WTC11 (cell line): Measurements from ENCODE around the gene COX4I1. TPM values are rescaled to one million over a fixed set of nuclear protein-coding genes. Genes with fewer than 3 reads are reported as not detected.

ENCODE experiments used
- ATAC-seq: fragments of 200-7000 bp; cut with Tn5 transposase; 2 replicates; pipeline ENCODE4 v1.10.0; 2021; ENCODE audit warnings: mild to moderate bottlenecking, moderate library complexity
- CTCF ChIA-PET: fragments of 300-600 bp; sonication (Branson Sonifier 250); formaldehyde crosslinking; loops from one replicate; lab custom pipeline; 2021; ENCODE audit warnings: antibody characterized with exemption; lab: Charles Lee
- POLR2A ChIA-PET: fragments of 350-600 bp; sonication (Branson Sonifier 250); formaldehyde crosslinking; loops from one replicate; lab custom pipeline; 2021; ENCODE audit warnings: antibody characterized with exemption; lab: Charles Lee
- DNase-seq: peaks from one replicate; pipeline ENCODE4 v3.0.0; 2021; ENCODE audit warnings: low spot score
- H3K27ac Mint-ChIP-seq: 2 replicates; pipeline ENCODE4 v1.8.0; 2021; ENCODE audit warnings: mixed read lengths
- H3K27me3 Mint-ChIP-seq: 2 replicates; pipeline ENCODE4 v1.8.0; 2021; ENCODE audit warnings: low read depth, mild to moderate bottlenecking, moderate library complexity, mixed read lengths
- H3K36me3 Mint-ChIP-seq: 2 replicates; pipeline ENCODE4 v1.8.0; 2021; ENCODE audit warnings: mixed read lengths
- H3K4me1 Mint-ChIP-seq: 2 replicates; pipeline ENCODE4 v1.8.0; 2022; ENCODE audit warnings: mixed read lengths
- H3K4me3 Mint-ChIP-seq: 2 replicates; pipeline ENCODE4 v1.8.0; 2021; ENCODE audit warnings: mild to moderate bottlenecking, moderate library complexity, mixed read lengths
- H3K9me3 Mint-ChIP-seq: 2 replicates; pipeline ENCODE4 v1.8.0; 2021; ENCODE audit warnings: mixed read lengths
- ARID4B ChIP-seq: sonication (generic); formaldehyde crosslinking; IDR thresholded peaks from 2 replicates; pipeline ENCODE4 v1.8.0; 2023; ENCODE audit warnings: missing genetic modification reagents, mild to moderate bottlenecking, borderline replicate concordance
- ATF6 ChIP-seq: sonication (generic); formaldehyde crosslinking; IDR thresholded peaks from 2 replicates; pipeline ENCODE4 v1.8.1; 2023; ENCODE audit warnings: mild to moderate bottlenecking, missing genetic modification reagents
- CBFB ChIP-seq: sonication (generic); formaldehyde crosslinking; IDR thresholded peaks from 2 replicates; pipeline ENCODE4 v1.8.1; 2022; ENCODE audit warnings: mild to moderate bottlenecking, low read depth, missing genetic modification reagents
- CTCF ChIP-seq: fragments of 200-600 bp; IDR thresholded peaks from 2 replicates; pipeline ENCODE4 v1.8.0; 2022; ENCODE audit warnings: antibody characterized with exemption
- E2F4 ChIP-seq: sonication (generic); formaldehyde crosslinking; IDR thresholded peaks from 2 replicates; pipeline ENCODE4 v1.8.1; 2022; ENCODE audit warnings: low read depth, mild to moderate bottlenecking, moderate library complexity, missing genetic modification reagents, borderline replicate concordance
- EMX1 ChIP-seq: fragments of 250-450 bp; sonication (Bioruptor Pico); IDR thresholded peaks from 2 replicates; pipeline ENCODE4 v1.8.0; 2021; ENCODE audit warnings: mild to moderate bottlenecking
- FOXP4 ChIP-seq: sonication (generic); formaldehyde crosslinking; IDR thresholded peaks from 2 replicates; pipeline ENCODE4 v1.8.0; 2022; ENCODE audit warnings: mild to moderate bottlenecking, missing genetic modification reagents
- MAX ChIP-seq: sonication (generic); formaldehyde crosslinking; IDR thresholded peaks from 2 replicates; pipeline ENCODE4 v1.8.0; 2022; ENCODE audit warnings: mild to moderate bottlenecking, missing genetic modification reagents
- MLX ChIP-seq: sonication (generic); formaldehyde crosslinking; IDR thresholded peaks from 2 replicates; pipeline ENCODE4 v1.8.1; 2023; ENCODE audit warnings: mild to moderate bottlenecking, missing genetic modification reagents, moderate library complexity
- MXD4 ChIP-seq: fragments of 250-450 bp; sonication (Bioruptor Pico); IDR thresholded peaks from 2 replicates; pipeline ENCODE4 v1.8.0; 2021; ENCODE audit warnings: mild to moderate bottlenecking, moderate library complexity, borderline replicate concordance
- NFATC4 ChIP-seq: fragments of 250-450 bp; sonication (Bioruptor Pico); IDR thresholded peaks from 2 replicates; pipeline ENCODE4 v1.9.0; 2021; ENCODE audit warnings: mild to moderate bottlenecking
- RORB ChIP-seq: fragments of 250-450 bp; sonication (Bioruptor Pico); IDR thresholded peaks from 2 replicates; pipeline ENCODE4 v1.9.0; 2021; ENCODE audit warnings: mild to moderate bottlenecking
- SMAD3 ChIP-seq: sonication (generic); formaldehyde crosslinking; IDR thresholded peaks from 2 replicates; pipeline ENCODE4 v1.8.0; 2022; ENCODE audit warnings: missing genetic modification reagents, mild to moderate bottlenecking, borderline replicate concordance
- TEAD1 ChIP-seq: sonication (generic); formaldehyde crosslinking; IDR thresholded peaks from 2 replicates; pipeline ENCODE4 v1.8.0; 2022; ENCODE audit warnings: mild to moderate bottlenecking, missing genetic modification reagents
- USF1 ChIP-seq: sonication (generic); formaldehyde crosslinking; IDR thresholded peaks from 2 replicates; pipeline ENCODE4 v1.8.0; 2022; ENCODE audit warnings: mild to moderate bottlenecking, missing genetic modification reagents
- ZNF281 ChIP-seq: sonication (generic); formaldehyde crosslinking; IDR thresholded peaks from 2 replicates; pipeline ENCODE4 v1.8.0; 2023; ENCODE audit warnings: mild to moderate bottlenecking, missing genetic modification reagents
- total RNA-seq: library from RNA; stranded (reverse); gene quantifications from 3 replicates; pipeline ENCODE4 v1.2.3, GENCODE V29; 2021

Gene COX4I1
- total RNA-seq, 1 experiment from 2014 or later: 618 TPM

GRCh38 chr16:85842848-85843247 is 43.4 kb downstream of the COX4I1 start (continued):
- TF ChIP-seq ATF6 (CRISPR knock-in tag) (no peak), ZNF281 (CRISPR knock-in tag) (no peak), MLX (CRISPR knock-in tag) (no peak)

GRCh38 chr16:85843471-85844168 is 44.1 kb downstream of the COX4I1 start:
- TF ChIP-seq ARID4B (CRISPR knock-in tag) (no peak), TEAD1 (no peak)
- TF ChIP-seq, all 79 proteins: peak for 0
- ChIA-PET CTCF (interaction anchor here (1.7 kb wide), 1 partner anchor 22 kb away, joined by 6 read pairs; no protein-coding TSS in a partner anchor), POLR2A (no interaction called here)
- ATAC-seq (no peak), DNase-seq (no peak)
- H3K4me1 Mint-ChIP-seq: no peaks in the 10 kb centered on the region
- H3K36me3 Mint-ChIP-seq: no peaks in the 10 kb centered on the region
- no peaks in the 10 kb centered on the region for H3K27me3 Mint-ChIP-seq
- no peak overlapping the region for H3K4me3 Mint-ChIP-seq
- H3K27ac Mint-ChIP-seq: no peak overlapping the region
- peaks cover 8% of the 10 kb centered on the region for H3K9me3 Mint-ChIP-seq

GRCh38 chr16:85844169-85844481 is 44.6 kb downstream of the COX4I1 start:
- ChIA-PET CTCF (no interaction called here), POLR2A (no interaction called here)
- no peak overlapping the region for H3K27ac Mint-ChIP-seq
- ATAC-seq (no peak), DNase-seq (no peak)
- H3K9me3 Mint-ChIP-seq: peaks cover 8% of the 10 kb centered on the region
- H3K4me3 Mint-ChIP-seq: no peak overlapping the region
- no peaks in the 10 kb centered on the region for H3K36me3 Mint-ChIP-seq
- H3K4me1 Mint-ChIP-seq: no peaks in the 10 kb centered on the region
- no peaks in the 10 kb centered on the region for H3K27me3 Mint-ChIP-seq
- TF ChIP-seq SMAD3 (CRISPR knock-in tag) (no peak), EMX1 (CRISPR knock-in tag) (no peak), RORB (CRISPR knock-in tag) (no peak), FOXP4 (CRISPR knock-in tag) (no peak), E2F4 (no peak), NFATC4 (CRISPR knock-in tag) (no peak), MXD4 (CRISPR knock-in tag) (no peak), CTCF (no peak), MAX (CRISPR knock-in tag) (no peak), CBFB (CRISPR knock-in tag) (no peak), USF1 (no peak)
